HG03064 (cell line): ENCODE results near the gene NUP85.
"Not testable (repeated sequence)": the region's sequence is repeated elsewhere in the genome, so short reads cannot be mapped to it uniquely, and the experiment has no call there.

ENCODE experiments used
- ATAC-seq: cut with Tn5 transposase; IDR thresholded peaks from one replicate; pipeline ENCODE4 v1.9.1; 2021; ENCODE audit warnings: low read depth; ENCODE audit not compliant: unreplicated experiment

The NUP85 gene

DNA sequence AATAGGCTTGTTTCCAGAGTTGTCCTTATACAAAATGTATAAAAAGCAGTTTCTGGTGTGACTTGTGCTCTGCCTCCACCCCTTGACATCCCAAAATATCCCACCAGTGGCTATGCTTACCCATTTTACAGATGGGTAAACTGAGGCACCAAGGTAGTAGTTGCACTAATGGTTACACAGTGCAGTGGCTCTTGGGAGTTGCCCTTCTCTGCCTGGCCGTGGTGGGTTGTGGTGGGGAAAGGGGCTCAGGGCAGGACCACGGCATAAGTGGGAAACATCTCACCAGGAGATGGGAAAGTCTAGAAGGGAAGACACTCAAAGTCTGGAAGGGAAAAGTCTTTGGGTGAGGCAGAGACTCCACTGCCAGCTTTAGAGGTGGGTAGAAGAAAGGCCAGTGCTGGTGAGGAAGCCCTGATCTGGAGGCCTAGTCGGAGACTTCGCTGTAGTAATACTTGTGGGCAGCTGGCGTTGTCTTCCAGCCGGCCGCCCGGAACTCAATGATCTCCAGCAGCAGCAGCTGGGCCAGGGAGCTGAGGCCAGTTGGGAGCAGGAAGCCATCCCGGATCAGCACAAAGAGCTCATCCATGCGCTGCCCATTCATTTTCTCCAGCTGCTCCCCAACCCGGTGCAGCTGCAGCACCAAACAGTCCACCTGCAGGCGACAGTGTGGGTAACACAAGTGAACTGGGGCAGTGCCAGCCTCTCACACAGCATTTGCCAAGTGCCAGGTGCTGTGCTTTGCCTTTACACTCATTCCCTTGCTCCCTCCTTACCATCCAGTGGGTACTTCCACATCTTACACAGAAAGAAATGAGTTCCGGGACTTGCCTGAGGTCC lies 61.1 kb downstream of the NUP85 start:
- ATAC-seq = no peak

DNA sequence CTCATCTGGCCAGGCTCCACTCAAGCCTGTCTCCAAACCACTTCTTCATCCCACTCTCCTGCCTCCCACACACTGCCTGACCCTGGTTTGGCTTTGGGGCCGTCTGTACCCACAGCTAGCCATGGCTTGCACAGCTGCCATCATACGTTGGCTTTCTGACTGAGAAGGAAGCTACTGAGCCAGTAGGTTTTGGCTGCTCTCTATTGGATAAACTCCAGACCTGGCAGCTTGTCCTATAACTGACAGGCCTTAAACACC lies 61.6 kb downstream of the NUP85 start:
- no peak for ATAC-seq

DNA sequence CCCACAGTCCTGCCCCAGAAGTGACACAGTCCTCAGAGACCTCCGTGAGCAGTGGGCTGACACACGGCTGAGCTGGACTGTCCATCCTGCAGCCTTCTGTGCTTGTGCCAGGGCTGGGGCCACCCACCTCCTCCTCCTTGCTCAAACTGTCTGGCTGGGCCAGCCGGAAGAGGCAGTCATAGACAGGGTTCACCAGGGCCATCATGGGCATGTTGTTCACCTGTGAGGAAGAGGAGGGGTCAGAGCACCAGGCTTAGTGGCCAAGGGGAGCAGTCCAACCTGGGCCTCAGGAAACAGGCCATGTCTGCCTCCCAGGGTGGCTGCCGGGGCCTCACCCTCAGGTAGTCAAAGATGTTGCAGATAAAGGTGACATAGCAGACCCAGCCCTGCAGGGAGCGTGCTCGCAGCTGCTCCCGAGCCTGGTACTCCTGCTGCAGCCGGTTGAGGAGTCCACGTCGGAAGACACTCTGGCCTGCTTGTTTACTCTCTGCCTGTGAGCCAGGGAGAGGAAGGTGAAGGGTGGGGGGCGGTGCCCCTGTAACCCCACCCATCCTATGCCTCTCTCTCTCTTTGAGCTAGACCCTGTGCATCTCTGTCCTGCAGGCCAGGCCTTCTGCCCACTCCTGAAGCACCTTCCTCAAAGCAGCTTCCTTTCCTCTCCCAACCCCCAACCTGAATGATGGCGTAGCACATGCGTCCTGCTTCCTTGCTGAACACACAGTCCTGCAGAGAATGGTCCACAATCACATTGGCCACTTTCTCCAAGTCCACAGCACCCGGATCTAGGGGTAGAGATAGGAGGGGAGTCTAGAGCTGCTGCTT lies 62.1 kb downstream of the NUP85 start:
- no peak for ATAC-seq

DNA sequence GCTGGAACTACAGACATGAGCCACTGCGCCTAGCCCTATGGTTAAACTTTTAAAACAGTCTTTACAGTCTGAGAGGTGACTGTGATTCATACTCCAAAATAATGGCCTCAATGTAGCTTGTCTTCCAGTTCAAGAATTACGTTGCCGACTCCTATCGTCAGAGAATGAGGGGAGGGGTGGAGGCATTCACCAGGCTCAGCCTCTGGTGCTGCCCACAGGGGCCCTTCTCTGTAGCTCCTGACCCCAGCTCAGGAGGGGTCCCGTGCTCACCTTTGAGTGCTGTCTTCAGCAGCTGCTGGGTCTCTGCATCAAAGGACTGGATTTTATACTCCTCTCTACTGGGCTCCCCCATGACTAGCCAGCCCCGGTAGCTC lies 64.4 kb downstream of the NUP85 start:
- no peak for ATAC-seq

DNA sequence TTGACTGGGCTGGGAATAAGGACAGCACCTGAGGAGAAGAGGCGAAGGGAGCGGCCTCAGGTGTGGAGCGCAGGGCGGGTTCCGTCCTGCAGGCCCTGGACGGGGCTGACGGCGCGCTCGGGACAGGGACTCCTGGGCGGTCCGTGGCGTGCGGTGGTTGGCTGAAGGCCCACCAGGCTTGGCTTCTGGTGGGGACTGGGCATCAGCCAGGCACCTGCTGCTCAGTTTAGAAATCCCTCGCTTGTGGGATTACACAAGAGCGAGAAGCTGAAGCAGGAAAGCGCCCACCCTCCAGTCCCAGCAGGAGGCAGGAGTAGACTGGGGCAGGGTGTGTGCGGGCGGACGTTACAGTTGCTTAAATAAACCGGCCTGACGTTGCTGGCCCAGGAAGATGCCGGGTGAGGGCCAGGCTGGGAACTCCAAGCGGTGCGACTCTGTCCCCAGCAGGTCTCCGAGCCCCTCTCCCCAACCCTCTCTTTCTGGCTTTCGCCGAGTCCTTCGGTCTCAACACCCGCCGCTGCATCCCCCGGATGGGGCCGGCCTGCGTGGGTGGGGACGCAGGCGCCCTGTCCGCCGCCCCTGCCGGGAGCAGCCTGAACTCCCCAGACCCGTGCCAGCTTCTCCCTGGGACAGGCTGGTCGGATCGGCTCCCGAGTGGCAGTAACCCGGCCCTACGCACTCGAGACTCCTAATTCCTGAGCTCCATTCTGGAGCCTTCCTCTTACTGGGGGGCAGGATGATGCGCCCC lies 64.9 kb downstream of the NUP85 start:
- ATAC-seq = peak; percentile 38

DNA sequence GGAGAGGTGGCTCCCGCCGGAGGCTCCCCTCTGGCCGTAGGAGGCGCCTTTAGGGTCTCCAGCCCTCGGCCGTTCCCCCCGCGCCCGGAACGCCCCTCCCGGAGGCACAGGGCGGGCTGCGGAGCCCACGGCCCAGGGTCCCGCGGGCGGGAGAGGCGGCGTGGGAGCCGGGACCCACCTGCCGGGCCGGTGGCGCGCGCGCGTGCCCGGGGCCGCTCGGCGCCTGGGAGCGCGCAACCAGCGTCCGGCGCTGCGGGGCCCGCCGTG lies 65.4 kb downstream of the NUP85 start, which contains the start of gene MIF4GD:
Gene MIF4GD (minus strand): TSS at position 266 of the 267 bp plus-strand sequence. CDS start 1,036 bp downstream, outside the sequence.
- no peak for ATAC-seq

DNA sequence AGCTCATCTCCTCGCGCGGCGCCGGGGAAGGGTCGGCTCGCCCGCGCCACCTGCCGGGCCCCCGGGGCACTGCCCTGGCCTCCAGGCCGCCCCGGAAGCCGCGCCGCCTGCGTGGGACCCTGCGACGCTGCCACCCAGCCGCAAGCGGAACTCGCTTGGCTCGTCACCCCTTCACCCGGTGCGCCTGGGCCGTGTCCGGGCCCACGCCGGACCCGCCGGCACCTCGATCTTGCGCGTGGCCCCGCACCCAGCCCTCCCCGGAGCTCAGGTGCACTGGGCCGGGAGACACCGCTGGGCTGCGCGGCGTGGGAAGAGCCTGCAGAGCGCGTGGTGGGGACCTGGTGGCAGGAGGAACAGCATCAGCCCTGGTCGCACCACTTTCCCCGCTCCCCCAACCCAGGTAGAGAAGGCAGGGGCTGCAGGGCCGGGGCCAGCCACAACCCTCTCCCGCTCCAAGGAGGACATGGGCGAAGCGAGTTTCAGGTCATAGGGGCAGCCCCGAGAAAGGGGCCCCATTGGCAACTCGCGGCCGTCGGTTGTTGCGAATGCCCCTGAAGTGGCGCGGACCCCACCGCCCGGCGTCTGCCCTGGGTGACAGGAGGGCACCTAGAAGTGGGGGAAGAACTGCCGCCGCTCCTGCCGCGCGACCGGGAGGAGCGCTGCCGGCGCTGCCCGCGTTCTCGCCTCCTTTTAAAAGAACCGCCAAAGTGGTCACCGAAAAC lies 65.9 kb downstream of the NUP85 start:
- peak; percentile 62 for ATAC-seq

DNA sequence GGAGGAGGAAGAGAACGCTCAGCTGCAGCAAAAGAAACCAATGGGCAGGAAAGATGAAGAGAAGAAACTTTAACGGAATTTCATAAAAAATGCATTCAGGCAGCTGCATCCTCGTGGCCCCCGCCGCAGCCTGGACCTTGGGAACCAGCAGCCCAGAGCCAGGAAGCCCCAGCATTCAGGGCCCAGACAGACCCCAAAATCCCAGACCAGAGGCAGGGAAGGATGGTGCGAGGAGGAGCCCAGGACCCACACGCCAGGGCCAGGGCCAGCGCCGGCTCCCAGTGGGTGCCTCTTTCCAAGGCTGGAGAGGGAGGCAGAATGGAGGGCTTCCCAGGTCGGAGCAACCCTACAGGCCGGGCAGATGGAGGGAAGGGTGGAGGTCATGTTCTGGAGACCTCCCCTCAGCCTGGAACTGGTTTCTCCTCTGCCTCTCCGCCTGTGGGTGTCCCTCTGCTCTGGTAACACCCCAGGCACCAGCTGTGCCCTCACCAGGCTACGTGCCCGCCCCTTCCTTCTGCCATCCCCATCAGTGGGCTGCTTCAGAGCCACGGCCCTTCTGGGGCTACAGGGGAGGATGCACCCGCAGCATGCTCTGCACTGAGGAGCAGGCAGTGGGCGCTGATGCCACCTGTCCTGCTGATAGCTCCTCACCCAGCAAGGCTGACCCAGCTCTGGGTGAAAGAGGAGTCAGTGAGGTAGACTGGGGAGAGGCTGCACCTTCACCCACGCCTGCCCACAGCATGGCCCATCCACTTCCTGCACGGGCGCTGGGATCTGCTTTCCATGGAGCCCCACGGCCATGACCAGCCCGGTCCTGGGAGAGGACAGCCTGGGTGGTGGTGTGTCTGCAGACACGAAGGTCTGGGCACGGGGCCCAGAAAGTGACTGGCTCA lies 66.7 kb downstream of the NUP85 start:
- ATAC-seq = no peak

DNA sequence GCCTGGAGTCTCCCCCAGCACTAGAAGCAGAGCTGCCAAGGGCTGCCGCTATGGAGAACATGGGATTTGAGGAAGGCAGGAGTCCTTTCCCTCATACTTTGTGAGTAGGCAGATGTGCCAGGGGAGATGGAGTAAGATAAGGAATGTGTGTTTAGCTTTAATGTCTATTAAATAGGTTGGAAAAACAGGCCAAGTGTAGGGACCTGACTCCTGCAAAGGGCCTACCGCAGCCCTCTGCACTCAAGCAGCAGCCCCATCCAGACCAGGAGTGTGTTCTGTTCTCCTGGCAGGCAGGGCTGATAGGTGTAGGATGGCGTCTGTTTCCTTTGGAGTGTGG lies 67.3 kb downstream of the NUP85 start:
- ATAC-seq = no peak

DNA sequence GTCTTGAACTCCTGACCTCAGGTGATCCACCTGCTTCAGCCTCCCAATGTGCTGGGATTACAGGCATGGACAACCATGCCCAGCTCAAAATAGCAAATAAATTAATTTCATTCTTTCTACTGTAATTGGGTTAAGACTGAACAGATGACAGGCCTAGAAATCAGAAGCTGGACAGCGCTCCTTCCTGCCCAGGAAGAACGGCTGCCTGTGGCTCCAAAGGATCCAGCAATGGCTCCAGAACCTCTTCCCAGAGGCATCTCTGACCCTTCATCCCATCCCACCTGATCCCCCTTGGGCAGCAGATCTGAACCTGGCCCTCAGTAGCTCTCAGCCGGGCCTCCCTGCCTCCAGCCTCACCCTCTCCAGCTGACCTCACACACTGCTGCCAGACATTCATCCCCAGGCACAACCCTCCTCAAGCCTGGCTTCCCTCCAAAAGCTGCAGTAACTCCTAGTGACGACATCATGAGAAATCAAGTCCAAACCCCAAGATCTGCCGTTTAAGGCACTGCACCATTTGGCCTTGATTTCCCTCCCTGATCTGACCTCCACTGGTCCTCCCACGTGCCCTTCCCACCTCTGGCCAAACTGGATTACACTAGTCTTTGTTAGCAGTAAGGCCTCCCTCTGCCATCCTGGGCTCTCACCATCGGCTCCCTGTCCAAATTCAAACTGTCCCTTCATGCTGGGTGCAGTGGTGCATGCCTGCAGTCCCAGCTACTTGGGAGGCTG lies 68.7 kb downstream of the NUP85 start:
- ATAC-seq = no peak

DNA sequence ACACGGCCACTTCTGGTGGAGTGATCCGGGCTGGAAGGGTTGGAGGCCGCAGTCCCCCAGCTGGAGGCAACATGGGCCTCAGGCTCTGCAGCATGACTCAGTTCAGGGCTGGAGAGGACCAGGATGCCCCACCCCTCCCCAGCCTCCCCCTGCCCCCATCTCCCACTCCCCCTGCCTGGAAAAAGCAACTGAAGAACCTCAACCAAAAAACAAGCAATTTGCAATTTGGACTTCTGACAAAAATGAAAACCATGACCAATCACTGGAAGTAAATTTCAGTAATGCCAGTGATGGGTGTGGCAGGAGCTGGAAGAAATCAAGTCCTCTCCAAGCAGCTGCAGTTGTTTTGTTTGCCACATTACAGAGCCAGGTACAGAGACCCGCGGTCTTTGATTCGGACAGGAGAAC lies 72.2 kb downstream of the NUP85 start:
- no peak for ATAC-seq

DNA sequence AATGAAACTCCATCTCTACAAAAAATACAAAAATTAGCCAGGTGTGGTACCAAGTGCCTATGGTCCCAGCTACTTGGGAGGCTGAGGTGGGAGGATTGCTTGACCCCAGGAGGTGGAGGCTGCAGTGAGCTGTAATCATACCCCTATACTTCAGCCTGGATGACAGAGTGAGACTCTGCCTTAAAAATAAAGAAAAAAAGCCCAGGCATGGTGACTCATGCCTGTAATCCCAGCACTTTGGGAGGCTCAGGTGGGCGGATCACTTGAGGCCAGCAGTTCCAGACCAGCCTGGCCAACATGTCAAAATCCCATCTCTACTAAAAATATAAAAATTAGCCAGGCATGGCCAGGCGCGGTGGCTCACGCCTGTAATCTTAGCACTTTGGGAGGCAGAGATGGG lies 74.7 kb downstream of the NUP85 start:
- not testable (repeated sequence) for ATAC-seq

DNA sequence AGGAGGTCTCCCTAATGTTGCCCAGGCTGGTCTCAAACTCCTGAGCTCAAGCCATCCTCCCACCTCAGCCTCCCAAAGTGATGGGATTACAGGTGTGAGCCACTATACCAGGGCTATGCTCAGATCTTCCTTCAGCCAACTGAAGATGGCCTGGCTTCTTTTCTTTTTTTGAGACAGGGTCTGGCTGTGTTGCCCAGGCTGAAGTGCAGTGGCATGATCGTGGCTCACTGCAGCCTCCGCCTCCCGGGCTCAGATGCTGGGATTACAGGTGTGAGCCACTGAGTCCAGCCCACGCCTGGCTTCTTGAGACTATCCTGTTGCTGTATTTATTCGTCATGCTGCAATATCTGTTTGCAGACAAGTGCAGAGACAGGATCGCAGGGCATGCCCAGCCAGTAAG lies 79.6 kb downstream of the NUP85 start:
- ATAC-seq = no peak
